AG04450 (cell line): ENCODE results near the gene DENND1B. TPM values are rescaled to one million over a fixed set of nuclear protein-coding genes. Genes with fewer than 3 reads are reported as not detected.
"Not testable (repeated sequence)": the region's sequence is repeated elsewhere in the genome, so short reads cannot be mapped to it uniquely, and the experiment has no call there.

Source experiments
- CTCF ChIA-PET: fragments of 300-600, 350-600 bp; formaldehyde crosslinking; extraction: SDS; loops from one replicate; lab custom pipeline; 2022; ENCODE audit warnings: antibody characterized with exemption, inconsistent platforms; lab: Charles Lee
- POLR2A ChIA-PET: fragments of 350-600 bp; formaldehyde crosslinking; extraction: SDS; loops from one replicate; lab custom pipeline; 2021; ENCODE audit warnings: antibody characterized with exemption, inconsistent platforms; lab: Yijun Ruan, JAX
- DNase-seq: peaks from one replicate; pipeline ENCODE4 v3.0.0-alpha.2; 2011; ENCODE audit warnings: low read depth, low spot score
- H3K27ac ChIP-seq: one replicate; pipeline ENCODE4 v1.5.1; 2012; ENCODE audit warnings: low read depth, low read length, control low read depth
- H3K27me3 ChIP-seq: one replicate; pipeline ENCODE4 v1.6.0; 2012; ENCODE audit warnings: low read length; ENCODE audit not compliant: control insufficient read depth, insufficient read depth
- H3K4me3 ChIP-seq: 2 replicates; pipeline ENCODE4 v1.5.1; 2011; ENCODE audit warnings: mild to moderate bottlenecking, low read depth, low read length, control low read depth
- H3K9me3 ChIP-seq: 2 replicates; pipeline ENCODE4 v1.5.1; 2012; ENCODE audit warnings: low read length; ENCODE audit not compliant: control insufficient read depth, insufficient read depth
- CTCF ChIP-seq: IDR thresholded peaks from 2 replicates; pipeline ENCODE4 v1.5.1; 2011; ENCODE audit warnings: low read depth, low read length, control low read depth, inconsistent platforms
- polyA plus RNA-seq: library from polyadenylated mRNA; depleted of rRNA; stranded (reverse); fragments of >200 nt; gene quantifications from 2 replicates; pipeline ENCODE4 v1.2.3, GENCODE V29; 2011

Gene DENND1B
- polyA plus RNA-seq, 1 experiment, result 17.7 TPM

DNA sequence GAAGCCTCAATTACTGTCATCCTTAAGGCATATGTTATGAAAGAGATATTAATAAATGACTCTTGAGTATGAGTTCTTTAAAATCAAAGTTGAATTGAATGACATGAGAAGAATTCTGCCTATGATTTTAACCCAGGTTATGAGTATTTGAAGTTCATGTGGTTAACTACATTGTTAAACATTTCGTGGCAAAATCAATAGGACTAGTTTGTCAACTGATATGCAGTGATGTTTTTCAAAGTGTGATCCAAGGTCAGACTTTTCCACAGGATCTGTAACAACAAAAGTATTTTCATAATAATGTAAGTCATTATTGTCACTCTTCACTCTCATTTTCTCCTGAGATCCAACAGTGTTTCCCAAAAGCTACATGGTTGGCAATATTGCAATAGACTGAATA, 189.5 kb downstream of the DENND1B start:
- ChIA-PET POLR2A (no interaction called here), CTCF (no interaction called here)
- Histone ChIP-seq H3K4me3 (no peak overlapping the region), H3K27me3 (no peaks in the 10 kb centered on the region), H3K27ac (no peak overlapping the region), H3K9me3 (no peaks in the 10 kb centered on the region)
- no peak for TF ChIP-seq CTCF
- no peak for DNase-seq

DNA sequence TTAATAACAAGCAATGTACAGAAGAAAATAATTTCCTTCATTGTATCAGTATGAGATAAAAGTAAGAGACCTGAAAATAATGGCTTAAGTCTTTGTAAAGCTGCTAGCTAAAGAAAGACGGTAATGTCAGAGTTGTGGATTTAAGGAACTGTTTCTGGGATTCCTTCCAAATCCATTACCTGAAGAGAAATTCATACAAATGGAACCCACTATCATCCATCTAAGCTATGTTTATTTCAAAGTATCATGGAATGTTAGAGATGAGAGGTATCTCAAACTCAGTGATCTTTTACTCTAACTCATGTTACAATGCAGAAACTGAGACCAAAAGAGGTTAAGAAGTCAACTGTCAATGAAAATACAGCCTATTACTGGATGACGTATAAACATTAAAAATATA, 197.7 kb downstream of the DENND1B start:
- H3K27me3 ChIP-seq, result no peaks in the 10 kb centered on the region
- no peak for TF ChIP-seq CTCF
- H3K27ac ChIP-seq, result no peak overlapping the region
- CTCF ChIA-PET, result interaction anchor here (1.0 kb wide), 1 partner anchor 347 kb away, joined by 3 read pairs; no protein-coding TSS in a partner anchor
- POLR2A ChIA-PET, result no interaction called here
- no peak overlapping the region for H3K4me3 ChIP-seq
- H3K9me3 ChIP-seq, result no peaks in the 10 kb centered on the region
- DNase-seq, result peak; percentile 20

- H3K27ac ChIP-seq, POLR2A ChIA-PET, DNase-seq, H3K27me3 ChIP-seq, H3K4me3 ChIP-seq, H3K9me3 ChIP-seq, CTCF ChIA-PET: not testable (repeated sequence)
Measured at GRCh38 chr1:197575531-197575930, 199.7 kb downstream of the DENND1B start.

DNA sequence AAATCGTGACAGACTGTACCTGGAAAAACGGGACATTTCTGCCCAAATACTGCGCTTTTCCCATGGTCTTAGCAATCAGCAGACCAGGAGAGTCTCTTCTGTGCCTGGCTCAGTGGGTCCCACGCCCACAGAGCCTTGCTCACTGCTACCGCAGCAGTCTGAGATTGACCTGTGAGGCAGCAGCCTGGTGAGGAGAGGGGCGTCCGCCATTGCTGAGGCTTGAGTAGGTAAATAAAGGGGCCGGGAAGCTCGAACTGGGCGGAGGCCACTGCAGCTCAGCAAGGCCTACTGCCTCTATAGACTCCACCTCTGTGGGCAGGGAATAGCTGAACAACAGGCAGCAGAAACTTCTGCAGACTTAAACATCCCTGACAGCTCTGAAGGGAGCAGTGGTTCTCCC, 203.1 kb downstream of the DENND1B start:
- CTCF ChIA-PET, result no interaction called here
- no peak for TF ChIP-seq CTCF

DNA sequence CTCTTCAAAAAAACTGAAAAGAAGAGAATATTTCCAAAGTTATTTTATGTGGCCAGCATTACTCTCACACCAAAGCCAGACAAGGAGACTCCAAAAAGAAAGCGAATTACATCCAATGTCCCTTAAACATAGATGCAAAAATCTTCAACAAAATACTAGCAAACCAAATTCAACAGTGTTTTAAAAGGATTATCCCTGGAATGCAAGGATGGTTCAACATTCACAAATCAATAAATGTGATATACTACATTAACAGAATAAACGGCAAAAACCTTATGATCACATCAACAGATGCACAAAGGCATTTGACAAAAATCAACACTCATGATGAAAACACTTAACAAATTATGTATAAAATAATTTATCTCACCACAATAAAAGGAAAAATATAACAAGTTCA, 207.8 kb downstream of the DENND1B start:
- no peak for TF ChIP-seq CTCF
- H3K9me3 ChIP-seq, result peaks cover 3% of the 10 kb centered on the region; the same call in 1 of the 2 replicates
- H3K4me3 ChIP-seq, result no peak overlapping the region
- POLR2A ChIA-PET, result no interaction called here
- CTCF ChIA-PET, result interaction anchor here (0.7 to 1.4 kb wide), 2 partner anchors 31 to 168 kb away, joined by 3 to 8 read pairs; no protein-coding TSS in a partner anchor
- H3K27me3 ChIP-seq, result no peaks in the 10 kb centered on the region
- H3K27ac ChIP-seq, result no peak overlapping the region
- DNase-seq, result no peak

More for the DNA sequence above, 203.1 kb downstream of the DENND1B start:
- no peak for DNase-seq
- POLR2A ChIA-PET, result no interaction called here
- Histone ChIP-seq H3K4me3 (no peak overlapping the region), H3K27ac (no peak overlapping the region), H3K27me3 (no peaks in the 10 kb centered on the region), H3K9me3 (peaks cover 3% of the 10 kb centered on the region; the same call in 1 of the 2 replicates)

GRCh38 chr1:197561041-197561440, 214.2 kb downstream of the DENND1B start:
- no peak overlapping the region for H3K27ac ChIP-seq
- ChIA-PET POLR2A (no interaction called here), CTCF (no interaction called here)
- no peak for DNase-seq
- TF ChIP-seq CTCF, result no peak
- no peak overlapping the region for H3K4me3 ChIP-seq
- no peaks in the 10 kb centered on the region for H3K27me3 ChIP-seq
- no peaks in the 10 kb centered on the region for H3K9me3 ChIP-seq
